K562 (cell line): ENCODE data around the gene PRF1. TPM values are rescaled to one million over a fixed set of nuclear protein-coding genes. Genes with fewer than 3 reads are reported as not detected.
A peak's percentile ranks its signal among the peaks of the same experiment; 100 is the strongest.

Source experiments
- CHD2 ChIP-seq: IDR thresholded peaks from 2 replicates; pipeline ENCODE4 v1.6.1; 2011; ENCODE audit warnings: low read depth, low read length
- ESRRA ChIP-seq: fragments of 450-650 bp; IDR thresholded peaks from 2 replicates; pipeline ENCODE4 v1.6.1; 2014; ENCODE audit warnings: low read depth, mild to moderate bottlenecking, moderate library complexity, borderline replicate concordance
- MEIS2 ChIP-seq: fragments of 450-650 bp; IDR thresholded peaks from 2 replicates; pipeline ENCODE4 v1.6.1; 2014; ENCODE audit warnings: mild to moderate bottlenecking; ENCODE audit not compliant: partially characterized antibody
- MTA3 ChIP-seq: fragments of 450-650 bp; formaldehyde crosslinking; IDR thresholded peaks from 2 replicates; pipeline ENCODE4 v1.6.1; 2017; ENCODE audit warnings: mild to moderate bottlenecking, borderline replicate concordance
- PURB ChIP-seq: sonication (generic); formaldehyde crosslinking; IDR thresholded peaks from 2 replicates; pipeline ENCODE4 v1.9.0; 2021; ENCODE audit warnings: low read depth, mild to moderate bottlenecking, missing genetic modification reagents
- TEAD1 ChIP-seq, 2 experiments: fragments of 450-650 bp in 1 of 2; sonication (generic) in 1 of 2; formaldehyde crosslinking; IDR thresholded peaks; 2 replicates each; pipeline versions ENCODE4 v1.4.0 to v1.8.0; 2020 to 2022; ENCODE audit warnings: mild to moderate bottlenecking in 2 of 2, missing genetic modification reagents in 1 of 2
- ZNF143 ChIP-seq: sonication (generic); formaldehyde crosslinking; IDR thresholded peaks from 2 replicates; pipeline ENCODE4 v1.9.0; 2022; ENCODE audit warnings: mild to moderate bottlenecking, missing genetic modification reagents
- polyA plus RNA-seq, 8 experiments: library from polyadenylated mRNA; depleted of rRNA in 4 of 8; stranded (reverse) in 5 of 8; unstranded in 3 of 8; fragments of >200 nt; fragmentation: Nextera tagmentation in 2 of 8; fragmentation: Illumina TruSeq in 1 of 8; extraction: Ambion mirVana in 2 of 8; extraction: Trizol in 1 of 8; gene quantifications; 2 replicates each; pipeline versions ENCODE4 v1.2.1 to v1.2.3, GENCODE V29; 2011 to 2014; ENCODE audit warnings: inconsistent platforms in 1 of 8, missing spikeins in 1 of 8
- total RNA-seq, 7 experiments: library from RNA; depleted of rRNA in 6 of 7; stranded (reverse); fragments of >200 nt in 6 of 7; fragmentation: Illumina TruSeq in 2 of 7; extraction: Trizol in 2 of 7; gene quantifications; 2 replicates each; pipeline versions ENCODE4 v1.2.1 to v1.2.3, GENCODE V29; 2011 to 2021; ENCODE audit warnings: low replicate concordance in 1 of 7
- TF ChIP-seq, protein P1 (sequence below): IDR thresholded peaks from 3 replicates; pipeline ENCODE4 v1.6.1; 2011; ENCODE audit warnings: borderline replicate concordance, mild to moderate bottlenecking, moderate library complexity; ENCODE audit not compliant: insufficient read length; ENCODE audit errors: extremely low read depth
- TF ChIP-seq, protein P2 (sequence below): fragments of 150-350 bp; IDR thresholded peaks from 2 replicates; pipeline ENCODE4 v1.6.1; 2014; ENCODE audit warnings: low read depth, mild to moderate bottlenecking, low read length, borderline replicate concordance
- TF ChIP-seq, protein P3 (sequence below): fragments of 450-650 bp; IDR thresholded peaks from 2 replicates; pipeline ENCODE4 v1.6.1; 2016; ENCODE audit warnings: low read depth

The PRF1 gene
- total and polyA plus RNA-seq, 9 of the 15 experiments (the other 6 are each of a cell fraction or from before 2014, with no cell fraction given) = 3.8 to 8.6 (median 6.3) TPM

- TF ChIP-seq ZNF143 (no peak), MEIS2 (peak; percentile 93), ESRRA (no peak), CHD2 (peak; percentile 30; the same call in 1 of the 2 replicates), TEAD1 (CRISPR knock-in tag; IDR thresholded peaks at IDR 0.05) (no peak; a peak in 1 of 4 replicates), PURB (no peak), MTA3 (0 out of 2 replicates have a peak, but pooled peaks have one; percentile 12)
- TF ChIP-seq, protein P1, sequence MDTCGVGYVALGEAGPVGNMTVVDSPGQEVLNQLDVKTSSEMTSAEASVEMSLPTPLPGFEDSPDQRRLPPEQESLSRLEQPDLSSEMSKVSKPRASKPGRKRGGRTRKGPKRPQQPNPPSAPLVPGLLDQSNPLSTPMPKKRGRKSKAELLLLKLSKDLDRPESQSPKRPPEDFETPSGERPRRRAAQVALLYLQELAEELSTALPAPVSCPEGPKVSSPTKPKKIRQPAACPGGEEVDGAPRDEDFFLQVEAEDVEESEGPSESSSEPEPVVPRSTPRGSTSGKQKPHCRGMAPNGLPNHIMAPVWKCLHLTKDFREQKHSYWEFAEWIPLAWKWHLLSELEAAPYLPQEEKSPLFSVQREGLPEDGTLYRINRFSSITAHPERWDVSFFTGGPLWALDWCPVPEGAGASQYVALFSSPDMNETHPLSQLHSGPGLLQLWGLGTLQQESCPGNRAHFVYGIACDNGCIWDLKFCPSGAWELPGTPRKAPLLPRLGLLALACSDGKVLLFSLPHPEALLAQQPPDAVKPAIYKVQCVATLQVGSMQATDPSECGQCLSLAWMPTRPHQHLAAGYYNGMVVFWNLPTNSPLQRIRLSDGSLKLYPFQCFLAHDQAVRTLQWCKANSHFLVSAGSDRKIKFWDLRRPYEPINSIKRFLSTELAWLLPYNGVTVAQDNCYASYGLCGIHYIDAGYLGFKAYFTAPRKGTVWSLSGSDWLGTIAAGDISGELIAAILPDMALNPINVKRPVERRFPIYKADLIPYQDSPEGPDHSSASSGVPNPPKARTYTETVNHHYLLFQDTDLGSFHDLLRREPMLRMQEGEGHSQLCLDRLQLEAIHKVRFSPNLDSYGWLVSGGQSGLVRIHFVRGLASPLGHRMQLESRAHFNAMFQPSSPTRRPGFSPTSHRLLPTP = no peak
- TF ChIP-seq, protein P2, sequence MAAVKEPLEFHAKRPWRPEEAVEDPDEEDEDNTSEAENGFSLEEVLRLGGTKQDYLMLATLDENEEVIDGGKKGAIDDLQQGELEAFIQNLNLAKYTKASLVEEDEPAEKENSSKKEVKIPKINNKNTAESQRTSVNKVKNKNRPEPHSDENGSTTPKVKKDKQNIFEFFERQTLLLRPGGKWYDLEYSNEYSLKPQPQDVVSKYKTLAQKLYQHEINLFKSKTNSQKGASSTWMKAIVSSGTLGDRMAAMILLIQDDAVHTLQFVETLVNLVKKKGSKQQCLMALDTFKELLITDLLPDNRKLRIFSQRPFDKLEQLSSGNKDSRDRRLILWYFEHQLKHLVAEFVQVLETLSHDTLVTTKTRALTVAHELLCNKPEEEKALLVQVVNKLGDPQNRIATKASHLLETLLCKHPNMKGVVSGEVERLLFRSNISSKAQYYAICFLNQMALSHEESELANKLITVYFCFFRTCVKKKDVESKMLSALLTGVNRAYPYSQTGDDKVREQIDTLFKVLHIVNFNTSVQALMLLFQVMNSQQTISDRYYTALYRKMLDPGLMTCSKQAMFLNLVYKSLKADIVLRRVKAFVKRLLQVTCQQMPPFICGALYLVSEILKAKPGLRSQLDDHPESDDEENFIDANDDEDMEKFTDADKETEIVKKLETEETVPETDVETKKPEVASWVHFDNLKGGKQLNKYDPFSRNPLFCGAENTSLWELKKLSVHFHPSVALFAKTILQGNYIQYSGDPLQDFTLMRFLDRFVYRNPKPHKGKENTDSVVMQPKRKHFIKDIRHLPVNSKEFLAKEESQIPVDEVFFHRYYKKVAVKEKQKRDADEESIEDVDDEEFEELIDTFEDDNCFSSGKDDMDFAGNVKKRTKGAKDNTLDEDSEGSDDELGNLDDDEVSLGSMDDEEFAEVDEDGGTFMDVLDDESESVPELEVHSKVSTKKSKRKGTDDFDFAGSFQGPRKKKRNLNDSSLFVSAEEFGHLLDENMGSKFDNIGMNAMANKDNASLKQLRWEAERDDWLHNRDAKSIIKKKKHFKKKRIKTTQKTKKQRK = no peak
- TF ChIP-seq, protein P3, sequence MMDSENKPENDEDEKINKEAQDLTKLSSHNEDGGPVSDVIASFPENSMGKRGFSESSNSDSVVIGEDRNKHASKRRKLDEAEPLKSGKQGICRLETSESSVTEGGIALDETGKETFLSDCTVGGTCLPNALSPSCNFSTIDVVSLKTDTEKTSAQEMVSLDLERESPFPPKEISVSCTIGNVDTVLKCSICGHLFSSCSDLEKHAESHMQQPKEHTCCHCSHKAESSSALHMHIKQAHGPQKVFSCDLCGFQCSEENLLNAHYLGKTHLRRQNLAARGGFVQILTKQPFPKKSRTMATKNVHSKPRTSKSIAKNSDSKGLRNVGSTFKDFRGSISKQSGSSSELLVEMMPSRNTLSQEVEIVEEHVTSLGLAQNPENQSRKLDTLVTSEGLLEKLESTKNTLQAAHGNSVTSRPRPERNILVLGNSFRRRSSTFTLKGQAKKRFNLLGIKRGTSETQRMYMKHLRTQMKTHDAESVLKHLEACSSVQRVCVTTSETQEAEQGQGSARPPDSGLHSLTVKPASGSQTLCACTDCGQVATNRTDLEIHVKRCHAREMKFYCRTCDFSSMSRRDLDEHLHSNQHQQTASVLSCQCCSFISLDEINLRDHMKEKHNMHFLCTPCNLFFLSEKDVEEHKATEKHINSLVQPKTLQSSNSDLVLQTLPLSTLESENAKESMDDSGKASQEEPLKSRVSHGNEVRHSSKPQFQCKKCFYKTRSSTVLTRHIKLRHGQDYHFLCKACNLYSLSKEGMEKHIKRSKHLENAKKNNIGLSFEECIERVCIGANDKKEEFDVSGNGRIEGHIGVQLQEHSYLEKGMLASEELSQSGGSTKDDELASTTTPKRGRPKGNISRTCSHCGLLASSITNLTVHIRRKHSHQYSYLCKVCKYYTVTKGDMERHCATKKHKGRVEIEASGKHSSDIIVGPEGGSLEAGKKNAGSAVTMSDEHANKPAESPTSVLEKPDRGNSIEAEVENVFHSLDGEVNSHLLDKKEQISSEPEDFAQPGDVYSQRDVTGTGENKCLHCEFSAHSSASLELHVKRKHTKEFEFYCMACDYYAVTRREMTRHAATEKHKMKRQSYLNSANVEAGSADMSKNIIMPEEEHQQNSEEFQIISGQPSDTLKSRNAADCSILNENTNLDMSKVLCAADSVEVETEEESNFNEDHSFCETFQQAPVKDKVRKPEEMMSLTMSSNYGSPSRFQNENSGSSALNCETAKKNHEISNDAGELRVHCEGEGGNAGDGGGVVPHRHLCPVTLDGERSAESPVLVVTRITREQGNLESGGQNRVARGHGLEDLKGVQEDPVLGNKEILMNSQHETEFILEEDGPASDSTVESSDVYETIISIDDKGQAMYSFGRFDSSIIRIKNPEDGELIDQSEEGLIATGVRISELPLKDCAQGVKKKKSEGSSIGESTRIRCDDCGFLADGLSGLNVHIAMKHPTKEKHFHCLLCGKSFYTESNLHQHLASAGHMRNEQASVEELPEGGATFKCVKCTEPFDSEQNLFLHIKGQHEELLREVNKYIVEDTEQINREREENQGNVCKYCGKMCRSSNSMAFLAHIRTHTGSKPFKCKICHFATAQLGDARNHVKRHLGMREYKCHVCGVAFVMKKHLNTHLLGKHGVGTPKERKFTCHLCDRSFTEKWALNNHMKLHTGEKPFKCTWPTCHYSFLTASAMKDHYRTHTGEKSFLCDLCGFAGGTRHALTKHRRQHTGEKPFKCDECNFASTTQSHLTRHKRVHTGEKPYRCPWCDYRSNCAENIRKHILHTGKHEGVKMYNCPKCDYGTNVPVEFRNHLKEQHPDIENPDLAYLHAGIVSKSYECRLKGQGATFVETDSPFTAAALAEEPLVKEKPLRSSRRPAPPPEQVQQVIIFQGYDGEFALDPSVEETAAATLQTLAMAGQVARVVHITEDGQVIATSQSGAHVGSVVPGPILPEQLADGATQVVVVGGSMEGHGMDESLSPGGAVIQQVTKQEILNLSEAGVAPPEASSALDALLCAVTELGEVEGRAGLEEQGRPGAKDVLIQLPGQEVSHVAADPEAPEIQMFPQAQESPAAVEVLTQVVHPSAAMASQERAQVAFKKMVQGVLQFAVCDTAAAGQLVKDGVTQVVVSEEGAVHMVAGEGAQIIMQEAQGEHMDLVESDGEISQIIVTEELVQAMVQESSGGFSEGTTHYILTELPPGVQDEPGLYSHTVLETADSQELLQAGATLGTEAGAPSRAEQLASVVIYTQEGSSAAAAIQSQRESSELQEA = no peak
These were observed 1.8 kb downstream of the PRF1 start (continued) for GRCh38 chr10:70600512-70601395.
